Measurements from ENCODE around the gene SPON1.

The SPON1 gene

GRCh38 chr11:14189874-14190273 lies 227.4 kb downstream of the SPON1 start:
- Histone ChIP-seq H3K4me1 (ENCODE audit: insufficient read depth, low read length, poor library complexity, severe bottlenecking) (no peaks in the 10 kb centered on the region), H3K27me3 (ENCODE audit: insufficient read depth, low read length, poor library complexity, severe bottlenecking) (no peaks in the 10 kb centered on the region), H3K79me2 (ENCODE audit: insufficient read depth, low read length) (no peaks in the 10 kb centered on the region), H3K9ac (ENCODE audit: low read depth, low read length, poor library complexity, severe bottlenecking) (no peak overlapping the region), H3F3A (ENCODE audit: low read depth) (no peaks in the 10 kb centered on the region), H3K4me3 (ENCODE audit: low read length, poor library complexity, severe bottlenecking) (no peak overlapping the region), H3K9me3 (ENCODE audit: insufficient read depth, low read depth, low read length) (no peaks in the 10 kb centered on the region), H3K4me2 (ENCODE audit: low read depth, low read length, poor library complexity, severe bottlenecking) (no peak overlapping the region), H2AFZ (ENCODE audit: low read length) (no peak overlapping the region), H3K9me2 (replicated peaks; ENCODE audit: low read depth, low read length) (no peaks in the 10 kb centered on the region), H4K20me1 (ENCODE audit: insufficient read depth, low read length, poor library complexity, severe bottlenecking) (no peaks in the 10 kb centered on the region), H3K36me3 (ENCODE audit: insufficient read depth, low read length) (no peaks in the 10 kb centered on the region)
- no peak for TF ChIP-seq CTCF (conservative IDR thresholded peaks at IDR 0.05; ENCODE audit: low read length)
- TF ChIP-seq EZH2phosphoT487 (IDR thresholded peaks at IDR 0.05; ENCODE audit: borderline replicate concordance) = no peak

DNA sequence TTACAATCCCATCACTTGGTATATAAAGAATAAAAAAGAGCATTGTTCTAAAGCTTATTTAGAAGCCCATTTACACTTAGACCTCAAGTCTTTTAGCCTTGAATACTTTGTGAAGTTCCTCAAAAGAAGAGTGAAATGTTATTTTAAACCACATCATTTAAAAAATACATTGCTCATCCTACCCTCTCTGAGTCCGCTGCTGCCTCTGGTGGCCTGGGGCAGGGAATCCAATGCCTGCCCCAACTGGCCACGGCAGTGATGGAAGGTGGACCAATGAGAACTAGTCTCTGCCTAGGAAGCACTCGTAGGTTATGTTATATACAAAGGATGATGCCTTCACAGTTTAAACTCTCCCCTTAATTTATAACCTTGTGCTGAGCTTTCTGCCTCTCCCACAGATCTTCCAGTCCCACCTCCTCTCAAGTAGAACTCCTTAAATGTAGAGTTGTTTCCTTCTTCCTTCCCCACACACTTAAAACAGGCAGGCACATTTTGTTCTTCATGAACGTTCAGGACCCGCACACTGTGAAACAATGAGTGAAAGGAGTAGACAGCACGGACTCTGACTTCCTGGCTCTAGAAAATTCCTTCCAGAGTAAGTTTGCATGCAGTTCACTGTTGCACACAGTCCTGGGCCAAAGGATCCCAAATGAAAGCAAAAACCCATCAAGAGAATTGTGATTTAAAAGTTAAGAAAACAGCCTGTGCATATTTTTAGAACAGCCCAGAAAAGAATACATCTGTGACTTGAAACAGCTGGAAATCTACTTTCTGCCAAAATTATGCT lies 228.7 kb downstream of the SPON1 start:
- no peak overlapping the region for H3K9ac ChIP-seq (ENCODE audit: low read depth, low read length, poor library complexity, severe bottlenecking)
- no peaks in the 10 kb centered on the region for H3K9me3 ChIP-seq (ENCODE audit: insufficient read depth, low read depth, low read length)
- H3K36me3 ChIP-seq (ENCODE audit: insufficient read depth, low read length) = no peaks in the 10 kb centered on the region
- H3K4me1 ChIP-seq (ENCODE audit: insufficient read depth, low read length, poor library complexity, severe bottlenecking) = no peaks in the 10 kb centered on the region
- TF ChIP-seq CTCF (conservative IDR thresholded peaks at IDR 0.05; ENCODE audit: low read length) (no peak), EZH2phosphoT487 (IDR thresholded peaks at IDR 0.05; ENCODE audit: borderline replicate concordance) (no peak)
- no peak overlapping the region for H3K4me3 ChIP-seq (ENCODE audit: low read length, poor library complexity, severe bottlenecking)
- no peak overlapping the region for H3K4me2 ChIP-seq (ENCODE audit: low read depth, low read length, poor library complexity, severe bottlenecking)
- no peak overlapping the region for H2AFZ ChIP-seq (ENCODE audit: low read length)
- H3K9me2 ChIP-seq (replicated peaks; ENCODE audit: low read depth, low read length) = no peaks in the 10 kb centered on the region
- no peaks in the 10 kb centered on the region for H3F3A ChIP-seq (ENCODE audit: low read depth)
- no peaks in the 10 kb centered on the region for H3K27me3 ChIP-seq (ENCODE audit: insufficient read depth, low read length, poor library complexity, severe bottlenecking)
- no peaks in the 10 kb centered on the region for H3K79me2 ChIP-seq (ENCODE audit: insufficient read depth, low read length)
- H4K20me1 ChIP-seq (ENCODE audit: insufficient read depth, low read length, poor library complexity, severe bottlenecking) = no peaks in the 10 kb centered on the region

DNA sequence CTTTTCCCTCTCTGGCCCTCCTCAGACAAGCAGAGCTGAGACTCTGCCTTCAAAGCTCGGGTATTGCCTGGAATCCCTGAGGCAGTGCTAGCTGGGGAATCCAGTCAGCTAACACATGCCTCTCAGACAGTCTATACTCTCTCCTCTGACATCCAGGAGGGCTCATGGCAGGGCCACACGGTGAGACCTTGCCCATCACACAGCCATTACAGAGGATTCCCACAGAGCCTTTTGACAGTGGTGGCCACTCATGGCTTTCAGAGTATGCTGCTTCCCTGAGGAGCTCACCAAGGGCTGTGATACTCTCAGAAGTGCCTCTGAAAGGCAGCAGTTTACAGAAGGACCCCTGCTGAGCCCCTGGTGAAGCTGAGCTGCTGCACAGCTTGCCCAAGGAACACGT lies 231.1 kb downstream of the SPON1 start:
- Histone ChIP-seq H3K4me2 (ENCODE audit: low read depth, low read length, poor library complexity, severe bottlenecking) (no peak overlapping the region), H3K9me3 (ENCODE audit: insufficient read depth, low read depth, low read length) (no peaks in the 10 kb centered on the region), H3K27me3 (ENCODE audit: insufficient read depth, low read length, poor library complexity, severe bottlenecking) (no peaks in the 10 kb centered on the region), H4K20me1 (ENCODE audit: insufficient read depth, low read length, poor library complexity, severe bottlenecking) (no peaks in the 10 kb centered on the region), H3K4me3 (ENCODE audit: low read length, poor library complexity, severe bottlenecking) (no peak overlapping the region), H3K79me2 (ENCODE audit: insufficient read depth, low read length) (no peaks in the 10 kb centered on the region), H3K36me3 (ENCODE audit: insufficient read depth, low read length) (no peaks in the 10 kb centered on the region), H3K9ac (ENCODE audit: low read depth, low read length, poor library complexity, severe bottlenecking) (no peak overlapping the region), H3F3A (ENCODE audit: low read depth) (no peaks in the 10 kb centered on the region), H2AFZ (ENCODE audit: low read length) (no peak overlapping the region), H3K9me2 (replicated peaks; ENCODE audit: low read depth, low read length) (no peaks in the 10 kb centered on the region), H3K4me1 (ENCODE audit: insufficient read depth, low read length, poor library complexity, severe bottlenecking) (no peaks in the 10 kb centered on the region)
- TF ChIP-seq EZH2phosphoT487 (IDR thresholded peaks at IDR 0.05; ENCODE audit: borderline replicate concordance) (no peak), CTCF (conservative IDR thresholded peaks at IDR 0.05; ENCODE audit: low read length) (no peak)

Data from Loucy (cell line).